Measurements from ENCODE around the gene HLA-DPA1. TPM values are rescaled to one million over a fixed set of nuclear protein-coding genes. Genes with fewer than 3 reads are reported as not detected.

Gene HLA-DPA1
- total RNA-seq, 1 experiment from 2014 or later: not detected

- in situ Hi-C loops (cut with HindIII; ENCODE audit: low sequenced_read_pairs): no loop called here
Measured at GRCh38 chr6:33028220-33028849, 45.1 kb downstream of the HLA-DPA1 start.

DNA sequence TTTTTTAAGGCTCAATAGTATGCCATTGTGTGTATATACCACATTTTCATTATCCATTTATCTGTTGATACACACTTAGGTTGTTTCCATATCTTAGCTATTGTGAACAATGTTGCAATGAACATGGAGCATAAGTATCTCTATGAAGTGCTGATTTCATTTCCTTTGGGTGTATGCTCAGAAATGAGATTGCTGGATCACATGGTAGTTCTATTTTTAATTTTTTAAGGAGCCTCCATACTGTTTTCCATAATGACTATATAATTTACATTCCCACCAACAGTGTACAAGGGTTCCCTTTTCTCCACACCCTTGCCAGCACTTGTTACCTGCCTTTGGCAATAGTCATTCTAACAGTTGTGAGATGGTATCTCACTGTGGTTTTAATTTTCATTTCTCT, 48.9 kb downstream of the HLA-DPA1 start:
- no peak for DNase-seq (ENCODE audit: low spot score)
- in situ Hi-C loops (cut with HindIII; ENCODE audit: low sequenced_read_pairs): no loop called here

More at GRCh38 chr6:33028220-33028849, 45.1 kb downstream of the HLA-DPA1 start:
- no peak for DNase-seq (ENCODE audit: low spot score)

DNA sequence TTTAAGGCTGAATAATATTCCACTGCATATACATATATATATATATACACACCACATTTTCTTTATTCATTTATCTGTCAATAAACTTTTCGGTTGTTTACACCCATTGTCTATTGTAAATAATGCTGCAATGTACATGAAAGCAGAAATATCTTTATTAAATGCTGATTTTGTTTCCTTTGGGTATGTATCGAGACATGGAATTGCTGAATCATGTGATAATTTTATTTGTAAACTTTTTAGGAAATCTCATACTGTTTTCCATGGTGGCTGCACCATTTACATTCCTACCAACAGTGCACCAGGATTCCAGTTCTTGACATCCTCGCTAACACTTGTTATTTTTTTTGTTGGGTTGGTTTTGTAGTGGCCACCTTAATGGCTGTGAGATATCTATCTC, 49.9 kb downstream of the HLA-DPA1 start:
- in situ Hi-C loops (cut with HindIII; ENCODE audit: low sequenced_read_pairs): no loop called here
- no peak for DNase-seq (ENCODE audit: low spot score)

DNA sequence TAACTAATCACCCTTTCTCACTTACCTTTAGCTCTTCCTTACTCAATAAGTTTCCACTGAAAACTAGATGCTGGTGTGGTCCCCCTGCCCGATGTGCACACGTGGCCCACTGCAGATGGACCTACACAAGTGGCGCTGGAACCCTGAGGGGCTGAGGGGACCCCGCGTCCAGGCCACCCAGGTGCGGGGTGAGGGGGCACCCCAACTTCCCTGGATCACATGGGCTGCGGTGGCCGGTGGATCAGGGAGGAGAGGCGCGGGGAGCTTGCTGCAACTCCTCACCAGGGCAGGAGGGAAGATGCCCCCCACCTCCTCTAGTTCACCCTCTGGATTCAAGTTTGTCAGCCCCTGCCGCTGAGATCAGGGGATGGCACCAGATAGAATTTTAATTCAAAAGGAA, 51.5 kb downstream of the HLA-DPA1 start:
- in situ Hi-C loops (cut with HindIII; ENCODE audit: low sequenced_read_pairs): no loop called here
- no peak for DNase-seq (ENCODE audit: low spot score)

DNA sequence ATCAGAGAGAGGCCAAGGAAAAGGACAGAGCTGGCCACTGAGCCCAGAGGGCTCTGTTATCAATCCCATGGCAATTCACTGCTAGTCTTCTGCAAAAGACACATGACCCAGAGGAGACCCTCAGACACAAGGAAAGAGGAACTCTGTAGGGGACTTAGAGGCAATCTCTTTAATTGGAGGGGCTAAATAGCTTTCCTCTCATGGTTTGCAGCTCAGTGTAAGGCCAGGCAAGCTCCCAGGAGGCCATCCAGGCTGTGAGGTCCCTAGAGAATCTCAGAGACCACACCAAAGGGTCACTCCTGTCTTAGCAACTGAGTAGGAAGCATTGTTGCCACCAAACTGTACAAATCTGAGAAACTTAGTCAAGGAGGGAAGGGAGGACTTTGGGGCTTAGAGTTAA, 54.1 kb downstream of the HLA-DPA1 start:
- in situ Hi-C loops (cut with HindIII; ENCODE audit: low sequenced_read_pairs): no loop called here
- DNase-seq (ENCODE audit: low spot score): no peak

- in situ Hi-C loops (cut with HindIII; ENCODE audit: low sequenced_read_pairs): no loop called here
- DNase-seq (ENCODE audit: low spot score): no peak
Measured at GRCh38 chr6:33018904-33019303, 54.5 kb downstream of the HLA-DPA1 start.

DNA sequence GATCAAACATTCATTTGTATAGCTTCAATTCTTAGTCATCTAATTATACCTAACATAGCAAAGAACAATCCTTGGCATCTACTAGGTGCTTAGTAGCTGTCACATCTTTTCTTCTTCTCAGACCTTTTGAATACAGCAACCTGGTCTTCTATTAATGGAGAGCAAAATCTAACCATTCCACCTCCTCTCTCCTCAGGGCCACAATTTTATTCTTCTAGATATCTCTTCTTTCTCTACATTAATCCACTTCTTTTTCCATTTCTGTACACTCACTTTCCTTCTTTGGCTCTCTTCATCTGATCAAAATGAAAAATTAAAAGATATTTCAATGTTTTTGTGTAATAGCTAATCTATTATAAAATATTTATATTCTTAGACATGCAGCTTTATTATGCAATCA, 55.0 kb downstream of the HLA-DPA1 start:
- DNase-seq (ENCODE audit: low spot score): no peak
- in situ Hi-C loops (cut with HindIII; ENCODE audit: low sequenced_read_pairs): no loop called here

GRCh38 chr6:33017694-33018353, 55.6 kb downstream of the HLA-DPA1 start:
- DNase-seq (ENCODE audit: low spot score): no peak
- in situ Hi-C loops (cut with HindIII; ENCODE audit: low sequenced_read_pairs): no loop called here

DNA sequence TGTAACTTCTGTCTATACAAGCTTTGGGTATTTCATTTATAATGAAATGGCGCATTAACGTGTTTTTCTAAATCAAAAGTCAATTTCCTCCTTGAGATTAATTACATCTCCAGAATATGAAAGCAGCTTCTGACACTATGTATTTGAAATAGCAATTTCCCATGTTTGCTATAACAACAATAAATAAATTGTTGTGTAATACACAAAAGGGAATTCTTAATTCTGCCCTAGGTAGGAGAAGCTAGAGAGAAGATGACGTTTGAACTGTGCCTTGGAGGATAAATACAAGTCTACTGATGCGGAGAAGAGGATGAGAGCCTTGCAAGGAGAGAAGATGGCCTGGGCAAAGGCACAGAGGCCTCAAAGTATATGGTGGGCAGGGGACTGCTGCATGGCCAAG, 56.4 kb downstream of the HLA-DPA1 start:
- in situ Hi-C loops (cut with HindIII; ENCODE audit: low sequenced_read_pairs): no loop called here
- no peak for DNase-seq (ENCODE audit: low spot score)

DNA sequence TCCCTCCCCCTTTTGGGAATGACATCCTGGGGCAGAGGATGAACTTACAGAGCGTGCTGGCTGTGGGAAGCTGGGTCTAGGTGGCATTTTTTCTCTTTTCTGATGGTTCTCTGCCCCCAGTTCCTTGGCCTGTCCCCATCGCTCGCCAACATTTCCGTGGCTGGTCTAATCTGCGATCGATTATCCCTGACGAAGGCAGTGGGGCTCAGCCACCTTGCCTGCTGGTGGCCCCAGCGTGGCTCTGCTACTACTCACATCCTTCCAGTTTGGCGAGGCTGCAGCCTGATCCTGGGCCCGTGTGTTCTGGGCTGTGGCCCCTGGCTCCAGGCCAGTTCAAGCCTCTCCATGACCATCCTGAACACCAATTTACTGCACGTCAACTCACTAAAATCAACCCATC, 57.7 kb downstream of the HLA-DPA1 start:
- in situ Hi-C loops (cut with HindIII; ENCODE audit: low sequenced_read_pairs): no loop called here
- DNase-seq (ENCODE audit: low spot score): no peak

DNA sequence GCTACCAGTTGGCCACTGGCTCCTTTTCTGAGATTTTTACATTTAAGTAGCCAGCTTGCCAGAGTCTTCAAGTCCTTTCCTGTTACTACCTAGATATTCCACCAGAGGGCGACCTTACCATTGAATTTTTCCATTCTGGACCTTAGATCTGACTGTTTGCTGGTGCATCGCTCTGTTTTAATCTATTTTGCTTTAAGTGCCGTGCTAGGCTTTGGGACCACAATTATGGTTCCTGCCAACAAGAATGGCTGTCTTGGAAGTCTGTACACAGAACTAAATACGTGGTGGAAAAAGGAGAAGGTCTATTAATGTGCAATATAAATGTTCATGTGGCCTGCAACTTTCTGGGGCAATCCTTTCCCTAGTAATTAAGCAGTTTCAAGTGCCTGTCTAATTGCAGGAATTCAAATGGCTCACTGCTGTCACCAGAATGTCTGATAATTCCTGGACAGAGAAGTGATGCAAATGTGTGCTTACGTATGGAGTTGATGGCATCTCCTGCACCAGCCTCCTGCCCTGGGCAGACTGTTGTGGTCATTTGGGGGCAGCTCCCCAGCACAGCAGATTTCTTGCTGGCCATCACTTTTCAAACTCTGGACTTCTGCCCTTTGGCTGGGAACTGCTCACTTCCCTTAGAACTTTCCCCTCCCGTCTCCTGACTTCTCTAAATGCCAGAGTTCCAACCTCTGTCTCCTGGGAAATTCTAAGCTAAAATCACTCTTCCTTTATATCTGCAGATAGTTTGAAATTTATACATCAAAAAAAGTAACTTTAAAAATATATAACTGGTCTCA, 58.4 kb downstream of the HLA-DPA1 start:
- in situ Hi-C loops (cut with HindIII; ENCODE audit: low sequenced_read_pairs): no loop called here
- DNase-seq (ENCODE audit: low spot score): peak; percentile 94

Other genes with a start within 250 kb of the HLA-DPA1 start
- gene TAP2, start 234.9 kb downstream of the HLA-DPA1 start, total RNA-seq (2014; rRNA removed; shearing (Covaris generic)): 8.9 and 14.5 TPM in 2 replicates
- gene PSMB8, start 229.6 kb downstream of the HLA-DPA1 start, total RNA-seq (2014; rRNA removed; shearing (Covaris generic)): not detected in 2 replicates
- gene TAP1, start 219.9 kb downstream of the HLA-DPA1 start, total RNA-seq (2014; rRNA removed; shearing (Covaris generic)): 33.4 and 41.3 TPM in 2 replicates
- gene PSMB9, start 219.5 kb downstream of the HLA-DPA1 start, total RNA-seq (2014; rRNA removed; shearing (Covaris generic)): 20.2 and 26.0 TPM in 2 replicates
- gene HLA-DMB, start 132.6 kb downstream of the HLA-DPA1 start, total RNA-seq (2014; rRNA removed; shearing (Covaris generic)): 3.2 and 8.0 TPM in 2 replicates
- gene HLA-DMA, start 120.6 kb downstream of the HLA-DPA1 start, total RNA-seq (2014; rRNA removed; shearing (Covaris generic)): 11.4 and 15.8 TPM in 2 replicates
- 96.4 and 172 TPM in 2 replicates for gene BRD2, start 105.1 kb downstream of the HLA-DPA1 start, total RNA-seq (2014; rRNA removed; shearing (Covaris generic))
- 1.4 and 1.7 TPM in 2 replicates for gene HLA-DOA, start 64.1 kb downstream of the HLA-DPA1 start, total RNA-seq (2014; rRNA removed; shearing (Covaris generic))
- not detected in 2 replicates for gene HLA-DPB1, start 2.3 kb upstream of the HLA-DPA1 start, total RNA-seq (2014; rRNA removed; shearing (Covaris generic))
- 7.0 and 10.4 TPM in 2 replicates for gene COL11A2, start 118.8 kb upstream of the HLA-DPA1 start, total RNA-seq (2014; rRNA removed; shearing (Covaris generic))
- gene RXRB, start 127.0 kb upstream of the HLA-DPA1 start, total RNA-seq (2014; rRNA removed; shearing (Covaris generic)): 11.5 and 18.8 TPM in 2 replicates
- gene SLC39A7, start 127.2 kb upstream of the HLA-DPA1 start, total RNA-seq (2014; rRNA removed; shearing (Covaris generic)): 102 and 108 TPM in 2 replicates
- gene HSD17B8, start 131.0 kb upstream of the HLA-DPA1 start, total RNA-seq (2014; rRNA removed; shearing (Covaris generic)): 13.3 and 18.2 TPM in 2 replicates
- 51.2 and 53.3 TPM in 2 replicates for gene RING1, start 134.9 kb upstream of the HLA-DPA1 start, total RNA-seq (2014; rRNA removed; shearing (Covaris generic))
- gene VPS52, start 198.2 kb upstream of the HLA-DPA1 start, total RNA-seq (2014; rRNA removed; shearing (Covaris generic)): 11.3 and 27.1 TPM in 2 replicates
- 3,510 and 5,097 TPM in 2 replicates for gene RPS18, start 198.4 kb upstream of the HLA-DPA1 start, total RNA-seq (2014; rRNA removed; shearing (Covaris generic))
- gene B3GALT4, start 203.5 kb upstream of the HLA-DPA1 start, total RNA-seq (2014; rRNA removed; shearing (Covaris generic)): 0.61 and 1.9 TPM in 2 replicates
- gene WDR46, start 215.6 kb upstream of the HLA-DPA1 start, total RNA-seq (2014; rRNA removed; shearing (Covaris generic)): 91.6 and 107 TPM in 2 replicates
- 131 and 154 TPM in 2 replicates for gene PFDN6, start 216.0 kb upstream of the HLA-DPA1 start, total RNA-seq (2014; rRNA removed; shearing (Covaris generic))
- gene RGL2, start 225.3 kb upstream of the HLA-DPA1 start, total RNA-seq (2014; rRNA removed; shearing (Covaris generic)): 58.4 and 62.4 TPM in 2 replicates
- gene TAPBP, start 240.4 kb upstream of the HLA-DPA1 start, total RNA-seq (2014; rRNA removed; shearing (Covaris generic)): 29.8 and 32.7 TPM in 2 replicates
- 12.8 and 17.1 TPM in 2 replicates for gene ZBTB22, start 244.1 kb upstream of the HLA-DPA1 start, total RNA-seq (2014; rRNA removed; shearing (Covaris generic))
- gene DAXX, start 249.3 kb upstream of the HLA-DPA1 start, total RNA-seq (2014; rRNA removed; shearing (Covaris generic)): 49.3 and 66.2 TPM in 2 replicates

Measured in G401 (cell line).